Fibroblast of villous mesenchyme (primary cell): ENCODE results near the gene HAVCR2. TPM values are rescaled to one million over a fixed set of nuclear protein-coding genes. Genes with fewer than 3 reads are reported as not detected.

Experiments
- DNase-seq: peaks from one replicate; pipeline ENCODE4 v3.0.0-alpha.2; 2010; ENCODE audit warnings: low read depth
- H3K4me3 ChIP-seq: 2 replicates; pipeline ENCODE4 v1.5.1; 2011; ENCODE audit warnings: low read depth, mild to moderate bottlenecking, low read length
- total RNA-seq: library from RNA; depleted of rRNA; stranded (reverse); fragments of >200 nt; gene quantifications from 2 replicates; pipeline ENCODE4 v1.2.3, GENCODE V29; 2012
- TF ChIP-seq, protein P1 (sequence below): IDR thresholded peaks from 2 replicates; pipeline ENCODE4 v1.5.1; 2012; ENCODE audit warnings: low read depth, mild to moderate bottlenecking, low read length; ENCODE audit not compliant: insufficient read depth

The HAVCR2 gene
- total RNA-seq, 1 donor: not detected

DNA sequence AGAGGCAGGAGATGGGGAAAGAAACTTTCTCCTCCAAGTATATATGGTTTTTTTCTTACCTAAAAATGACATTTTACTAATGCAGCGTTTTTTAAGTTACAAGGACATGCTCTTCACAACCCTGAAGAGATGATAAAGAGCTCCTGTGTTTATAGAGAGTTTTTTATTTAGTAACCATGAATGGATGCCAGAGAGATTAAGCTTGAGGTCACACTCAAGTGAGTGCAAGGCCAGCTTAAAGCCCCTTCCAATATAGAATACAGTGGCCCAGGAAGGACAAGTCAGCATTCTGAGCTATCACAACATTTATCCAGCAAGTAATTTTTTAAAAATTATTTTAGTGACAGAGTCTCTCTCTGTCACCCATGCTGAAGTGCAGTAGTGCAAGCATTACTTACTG is 6.7 kb upstream of the HAVCR2 start:
- H3K4me3 ChIP-seq: no peak overlapping the region
- no peak for DNase-seq
- TF ChIP-seq, protein P1, sequence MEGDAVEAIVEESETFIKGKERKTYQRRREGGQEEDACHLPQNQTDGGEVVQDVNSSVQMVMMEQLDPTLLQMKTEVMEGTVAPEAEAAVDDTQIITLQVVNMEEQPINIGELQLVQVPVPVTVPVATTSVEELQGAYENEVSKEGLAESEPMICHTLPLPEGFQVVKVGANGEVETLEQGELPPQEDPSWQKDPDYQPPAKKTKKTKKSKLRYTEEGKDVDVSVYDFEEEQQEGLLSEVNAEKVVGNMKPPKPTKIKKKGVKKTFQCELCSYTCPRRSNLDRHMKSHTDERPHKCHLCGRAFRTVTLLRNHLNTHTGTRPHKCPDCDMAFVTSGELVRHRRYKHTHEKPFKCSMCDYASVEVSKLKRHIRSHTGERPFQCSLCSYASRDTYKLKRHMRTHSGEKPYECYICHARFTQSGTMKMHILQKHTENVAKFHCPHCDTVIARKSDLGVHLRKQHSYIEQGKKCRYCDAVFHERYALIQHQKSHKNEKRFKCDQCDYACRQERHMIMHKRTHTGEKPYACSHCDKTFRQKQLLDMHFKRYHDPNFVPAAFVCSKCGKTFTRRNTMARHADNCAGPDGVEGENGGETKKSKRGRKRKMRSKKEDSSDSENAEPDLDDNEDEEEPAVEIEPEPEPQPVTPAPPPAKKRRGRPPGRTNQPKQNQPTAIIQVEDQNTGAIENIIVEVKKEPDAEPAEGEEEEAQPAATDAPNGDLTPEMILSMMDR: no peak

DNA sequence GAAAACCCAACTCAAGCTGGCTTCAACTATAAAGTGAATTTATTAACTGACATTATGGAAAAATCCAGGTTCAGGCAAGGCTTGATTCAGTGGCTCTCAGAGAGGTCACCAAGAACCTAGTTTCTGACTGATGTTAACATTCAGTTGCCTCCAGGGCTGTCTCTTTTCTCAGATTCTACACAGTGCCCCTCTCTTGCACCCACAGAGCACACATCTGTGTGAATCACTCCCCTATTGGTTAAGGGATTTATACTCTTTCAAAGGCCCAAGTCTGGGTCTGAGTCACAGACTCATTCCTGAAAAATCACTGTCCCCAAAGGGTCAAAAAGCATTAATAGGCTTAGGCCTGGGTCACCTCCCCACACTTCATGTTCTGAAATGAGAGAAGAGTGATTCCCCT is 6.2 kb upstream of the HAVCR2 start:
- no peak for DNase-seq
- TF ChIP-seq, protein P1: no peak
- H3K4me3 ChIP-seq: no peak overlapping the region

DNA sequence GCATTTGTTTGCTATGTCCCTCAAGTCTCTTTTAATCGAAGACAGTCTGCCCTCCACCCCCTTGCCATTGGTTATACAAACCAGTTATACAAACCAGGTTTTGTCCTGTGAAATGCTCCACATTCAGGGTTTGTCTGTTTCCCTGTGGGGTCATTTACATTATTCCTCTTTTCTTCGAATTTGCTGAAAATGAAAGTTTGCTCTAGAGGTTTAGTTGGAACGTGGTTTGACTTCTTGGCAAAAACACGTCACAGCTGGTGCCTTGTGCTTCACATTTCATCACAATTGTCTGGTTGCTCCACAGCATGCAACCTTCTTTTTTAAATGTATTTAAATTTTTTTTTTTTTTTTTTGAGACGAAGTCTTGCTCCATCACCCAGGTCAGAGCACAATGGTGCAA is 4.2 kb upstream of the HAVCR2 start:
- TF ChIP-seq, protein P1: no peak
- DNase-seq: peak; percentile 26
- H3K4me3 ChIP-seq: no peak overlapping the region

DNA sequence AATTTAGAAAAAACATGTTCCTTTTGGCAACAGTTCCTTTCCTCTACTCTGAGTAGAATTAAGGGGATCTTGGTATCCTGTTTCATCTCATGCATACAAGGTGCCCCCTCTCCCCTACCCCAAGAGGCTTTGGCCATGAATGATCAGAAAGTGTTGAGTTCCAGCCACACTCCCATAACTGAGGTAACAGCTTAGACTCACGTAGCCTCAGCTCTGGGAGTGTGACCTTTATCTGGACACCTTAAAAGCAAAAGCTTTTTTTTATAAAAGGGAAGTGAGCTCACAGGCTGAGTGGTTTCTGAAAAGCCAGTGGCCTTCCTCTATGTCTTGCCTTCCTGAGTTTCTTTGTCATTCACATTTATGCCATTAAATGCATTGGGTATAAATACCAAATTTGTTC is 900 bp upstream of the HAVCR2 start:
- TF ChIP-seq, protein P1: no peak
- H3K4me3 ChIP-seq: no peak overlapping the region
- no peak for DNase-seq

DNA sequence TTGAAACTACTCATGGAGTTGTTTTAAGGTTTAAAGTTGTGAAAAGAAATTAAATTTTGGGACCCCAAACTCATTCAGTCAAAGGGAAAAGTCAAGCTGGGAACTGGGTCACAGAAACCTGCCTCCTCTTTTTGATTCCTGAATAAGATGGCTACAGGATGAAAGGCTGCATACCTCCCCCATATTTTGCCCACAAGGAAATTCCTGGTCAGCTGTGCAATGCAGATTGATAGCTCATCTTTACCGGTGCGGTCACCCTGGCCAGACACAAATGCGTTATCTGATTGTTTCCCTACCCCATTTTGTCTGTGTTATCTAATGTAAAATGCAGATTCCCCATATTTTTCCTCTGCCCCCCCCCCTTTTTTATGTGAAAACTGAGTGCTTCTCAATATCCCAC is 1.3 kb downstream of the HAVCR2 start:
- DNase-seq: no peak
- TF ChIP-seq, protein P1: no peak
- H3K4me3 ChIP-seq: no peak overlapping the region

DNA sequence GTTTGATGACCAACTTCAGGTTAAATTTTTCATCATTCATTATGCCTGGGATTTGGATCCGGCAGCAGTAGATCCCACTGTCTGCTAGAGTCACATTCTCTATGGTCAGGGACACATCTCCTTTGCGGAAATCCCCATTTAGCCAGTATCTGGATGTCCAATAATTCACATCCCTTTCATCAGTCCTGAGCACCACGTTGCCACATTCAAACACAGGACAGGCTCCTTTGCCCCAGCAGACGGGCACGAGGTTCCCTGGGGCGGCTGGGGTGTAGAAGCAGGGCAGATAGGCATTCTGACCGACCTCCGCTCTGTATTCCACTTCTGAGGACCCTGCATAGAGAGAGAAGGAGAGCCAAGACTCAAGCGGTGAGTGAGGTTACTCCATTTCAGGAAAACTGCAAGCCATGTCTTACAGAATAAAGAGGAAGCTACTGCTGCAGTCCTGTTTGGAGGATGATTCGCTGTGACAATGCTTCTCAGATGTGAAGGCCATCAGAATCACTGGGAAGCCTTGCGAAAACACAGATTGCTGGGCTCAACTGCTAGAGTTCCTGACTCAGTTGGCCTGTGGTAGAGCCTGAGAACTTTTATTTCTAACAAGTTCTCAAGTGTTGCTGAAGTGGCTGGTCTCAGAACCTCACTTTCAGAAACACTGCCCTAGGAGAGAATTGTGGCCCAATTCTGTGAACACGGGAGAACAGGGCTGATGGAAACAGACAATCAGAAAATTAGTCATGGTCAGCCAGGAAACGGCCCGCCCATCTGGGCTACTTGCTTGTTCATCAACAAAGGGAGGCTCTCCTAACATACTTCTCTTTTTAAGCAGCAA is 2.0 kb downstream of the HAVCR2 start:
- DNase-seq: no peak
- TF ChIP-seq, protein P1: no peak
- H3K4me3 ChIP-seq: no peak overlapping the region

DNA sequence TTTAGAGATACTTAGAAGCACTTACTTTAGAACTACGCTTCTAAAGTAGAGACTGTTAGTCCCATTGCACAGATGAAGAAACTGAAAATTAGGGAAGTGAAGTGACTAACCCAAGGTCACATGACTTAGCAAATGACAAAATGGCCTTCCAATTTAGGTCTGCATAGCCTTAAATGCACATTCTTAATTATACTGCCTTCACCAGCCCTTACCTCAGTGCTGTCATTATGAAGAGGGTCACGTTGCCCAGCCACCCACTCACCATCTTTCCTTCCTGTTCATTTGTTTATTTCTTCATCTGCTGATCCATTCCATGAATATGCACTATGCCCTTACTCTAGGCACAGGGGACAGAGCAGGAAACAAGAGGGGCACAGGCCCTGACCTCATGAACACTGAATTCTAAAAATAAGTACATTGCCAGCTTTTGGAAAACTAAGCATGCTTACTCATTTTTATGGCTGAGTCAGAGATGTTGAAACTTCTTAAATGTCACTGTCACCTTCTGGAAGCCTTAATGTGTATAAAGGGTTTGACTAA is 8.6 kb downstream of the HAVCR2 start:
- H3K4me3 ChIP-seq: no peak overlapping the region
- peak; percentile 56 for DNase-seq
- TF ChIP-seq, protein P1: no peak
